Spleen (tissue), 7 donors: ENCODE data around the gene OR10P1.

Experiments
- POLR2A ChIP-seq, 3 donors: fragments of 450-650 bp; IDR thresholded peaks; one replicate each; pipeline ENCODE4 v1.5.1; 2017; ENCODE audit warnings: antibody characterized with exemption in 3 of 3, mild to moderate bottlenecking in 1 of 3
- POLR2AphosphoS5 ChIP-seq, 3 donors: sonication (generic); formaldehyde crosslinking; IDR thresholded peaks; one replicate each; pipeline ENCODE4 v1.5.1; 2017; ENCODE audit warnings: antibody characterized with exemption in 3 of 3
- TF ChIP-seq, protein P1 (sequence below), 11 experiments: fragments of 200-600 bp in 7 of 11; fragments of 450-650 bp in 4 of 11; sonication (generic) in 4 of 11; IDR thresholded peaks in 8 of 11; conservative IDR thresholded peaks in 3 of 11; 1 replicate in 7 of 11; 2 replicates in 4 of 11; pipeline versions ENCODE4 v1.4.0 to v1.8.0; 2016 to 2021; ENCODE audit warnings: antibody characterized with exemption in 11 of 11, inconsistent platforms in 4 of 11, mild to moderate bottlenecking in 1 of 11
- donor health status: DM: no; HTN: no; CAD: no; lungs with moderate emphysema.
- donor health status: DM: no; HTN: no; CAD: no.
- donor health status: DM: no; HTN: no; CAD: no.

DNA sequence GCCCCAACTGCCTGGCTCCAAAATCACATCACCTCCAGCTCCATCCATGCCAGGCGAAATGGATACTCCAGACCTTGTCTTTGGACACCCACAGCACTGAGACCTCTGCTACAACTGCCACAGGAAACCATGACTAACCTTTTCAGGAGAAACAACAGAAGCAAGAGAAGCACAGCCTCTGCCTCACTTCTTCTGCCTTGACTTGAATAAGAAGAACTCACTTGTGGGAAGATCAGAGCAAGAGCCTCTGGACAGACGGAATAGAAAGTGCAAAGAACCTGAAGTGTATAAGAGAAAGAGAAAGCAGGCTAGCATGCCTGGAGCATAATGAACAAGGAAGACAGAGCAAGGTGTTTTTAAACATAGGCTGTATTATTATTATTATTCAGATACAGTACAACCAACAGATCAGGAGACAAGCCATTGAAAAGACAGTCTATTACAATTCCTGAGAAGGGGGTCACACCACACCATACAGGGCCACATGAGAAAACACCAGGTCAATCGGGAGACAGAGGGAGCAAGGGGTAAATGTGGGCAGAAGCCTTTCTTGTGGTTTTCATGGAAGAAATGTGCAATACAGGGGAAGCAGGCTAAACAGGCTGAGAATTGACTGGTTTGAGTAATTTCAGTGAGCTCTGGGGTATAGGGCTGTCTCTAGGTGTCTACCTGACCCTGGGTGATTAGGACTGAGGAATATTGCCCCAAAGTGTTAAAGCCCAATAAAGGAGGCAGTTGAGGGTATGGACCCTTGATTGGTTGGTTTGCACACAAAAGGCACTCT is 7.4 kb upstream of the OR10P1 start:
- TF ChIP-seq, protein P1, sequence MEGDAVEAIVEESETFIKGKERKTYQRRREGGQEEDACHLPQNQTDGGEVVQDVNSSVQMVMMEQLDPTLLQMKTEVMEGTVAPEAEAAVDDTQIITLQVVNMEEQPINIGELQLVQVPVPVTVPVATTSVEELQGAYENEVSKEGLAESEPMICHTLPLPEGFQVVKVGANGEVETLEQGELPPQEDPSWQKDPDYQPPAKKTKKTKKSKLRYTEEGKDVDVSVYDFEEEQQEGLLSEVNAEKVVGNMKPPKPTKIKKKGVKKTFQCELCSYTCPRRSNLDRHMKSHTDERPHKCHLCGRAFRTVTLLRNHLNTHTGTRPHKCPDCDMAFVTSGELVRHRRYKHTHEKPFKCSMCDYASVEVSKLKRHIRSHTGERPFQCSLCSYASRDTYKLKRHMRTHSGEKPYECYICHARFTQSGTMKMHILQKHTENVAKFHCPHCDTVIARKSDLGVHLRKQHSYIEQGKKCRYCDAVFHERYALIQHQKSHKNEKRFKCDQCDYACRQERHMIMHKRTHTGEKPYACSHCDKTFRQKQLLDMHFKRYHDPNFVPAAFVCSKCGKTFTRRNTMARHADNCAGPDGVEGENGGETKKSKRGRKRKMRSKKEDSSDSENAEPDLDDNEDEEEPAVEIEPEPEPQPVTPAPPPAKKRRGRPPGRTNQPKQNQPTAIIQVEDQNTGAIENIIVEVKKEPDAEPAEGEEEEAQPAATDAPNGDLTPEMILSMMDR (IDR thresholded peaks at IDR 0.05 in 8 of 11, conservative IDR thresholded peaks at IDR 0.05 in 3 of 11) = no peak
- TF ChIP-seq POLR2A (IDR thresholded peaks at IDR 0.05) (no peak), POLR2AphosphoS5 (IDR thresholded peaks at IDR 0.05) (no peak)
